ENCODE results near the gene PSMD14. TPM values are rescaled to one million over a fixed set of nuclear protein-coding genes. Genes with fewer than 3 reads are reported as not detected.

PSMD14 gene
- total RNA-seq, 1 donor from 2014 or later, result 78.4 TPM

DNA sequence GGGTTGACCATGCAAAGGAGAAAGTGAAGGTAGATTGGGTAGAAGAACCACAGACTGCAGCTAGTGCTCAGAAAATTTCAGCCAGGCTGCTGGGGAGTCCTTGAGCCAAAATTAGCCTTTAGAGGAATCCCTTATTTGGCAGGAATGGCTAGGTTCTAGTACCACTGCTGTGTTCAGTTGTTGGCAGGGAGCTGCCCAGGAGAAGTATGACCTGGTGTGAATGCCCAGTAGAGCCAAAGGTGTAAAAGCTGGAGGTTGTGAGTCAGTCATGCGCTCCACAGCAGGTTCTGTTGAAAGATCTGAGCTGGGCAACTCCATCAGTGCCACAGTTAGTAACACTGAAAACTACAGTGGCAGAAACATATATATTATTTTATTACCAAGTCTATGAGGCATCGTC lies 71.5 kb downstream of the PSMD14 start:
- intact Hi-C loops (cut with micrococcal nuclease), result loop anchor here (10.0 kb wide), 1 partner anchor 135 kb away; no protein-coding TSS in a partner anchor

DNA sequence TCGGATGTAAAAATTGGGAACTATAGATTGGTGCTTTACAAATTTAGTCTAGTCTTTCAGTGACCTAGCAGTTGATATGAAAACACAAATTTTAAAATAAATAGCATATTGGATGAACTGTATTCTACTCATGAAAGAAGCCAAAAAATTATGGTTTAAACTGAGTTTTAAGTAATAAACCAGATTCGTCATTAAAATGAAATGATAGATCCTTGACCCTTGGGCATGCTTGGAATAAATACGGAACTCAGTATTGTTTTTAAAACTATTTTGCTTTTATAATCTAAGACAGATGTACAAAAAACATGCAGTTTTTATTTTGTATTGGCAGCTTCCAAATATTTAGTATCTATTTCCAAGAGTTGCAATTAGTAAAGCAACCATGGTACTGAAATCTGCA lies 73.3 kb downstream of the PSMD14 start:
- intact Hi-C loops (cut with micrococcal nuclease), result loop anchor here (10.0 kb wide), 1 partner anchor 137 kb away; no protein-coding TSS in a partner anchor

- intact Hi-C loops (cut with micrococcal nuclease), result loop anchor here (10.0 kb wide), 1 partner anchor 138 kb away; no protein-coding TSS in a partner anchor
Measured at GRCh38 chr2:161382747-161383146, 74.5 kb downstream of the PSMD14 start.

GRCh38 chr2:161384864-161385263 lies 76.6 kb downstream of the PSMD14 start:
- intact Hi-C loops (cut with micrococcal nuclease), result loop anchor here (1.0 to 10.0 kb wide), 3 partner anchors 77 to 308 kb away; partner anchors contain the start of gene PSMD14

- intact Hi-C loops (cut with micrococcal nuclease), result loop anchor here (5.0 to 10.0 kb wide), 2 partner anchors 142 to 309 kb away; no protein-coding TSS in a partner anchor
Measured at GRCh38 chr2:161386228-161386824, 78.1 kb downstream of the PSMD14 start.

DNA sequence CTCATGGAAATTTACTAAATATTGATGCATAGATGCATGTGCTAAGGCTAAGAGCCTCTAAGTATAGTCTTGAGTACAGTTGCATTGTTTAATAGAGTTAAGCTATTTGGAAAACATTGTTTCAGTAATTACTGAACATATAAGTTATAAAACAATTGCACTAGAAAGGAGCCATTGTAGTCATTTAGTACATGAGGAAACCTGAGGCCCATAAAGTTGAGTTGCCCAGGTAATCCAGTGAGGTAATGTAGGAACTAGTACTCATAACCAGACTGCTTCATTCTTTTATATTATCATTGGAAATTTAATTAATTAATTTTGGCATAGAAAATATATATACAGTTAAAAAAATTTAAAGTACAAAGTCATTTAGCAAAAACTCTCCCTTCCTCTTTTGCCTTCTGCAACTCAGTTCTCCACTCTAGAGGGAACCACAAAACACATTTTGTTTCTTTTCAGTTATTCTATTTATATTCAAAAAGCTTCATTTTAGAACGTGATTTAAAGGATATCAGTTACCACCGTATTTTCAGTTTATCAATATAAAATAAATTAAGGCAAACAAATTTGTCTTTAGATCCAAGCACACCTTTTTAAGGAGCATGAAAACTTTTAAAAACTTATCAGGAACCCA lies 80.0 kb downstream of the PSMD14 start:
- intact Hi-C loops (cut with micrococcal nuclease), result loop anchor here (5.0 to 10.0 kb wide), 2 partner anchors 143 to 311 kb away; no protein-coding TSS in a partner anchor

DNA sequence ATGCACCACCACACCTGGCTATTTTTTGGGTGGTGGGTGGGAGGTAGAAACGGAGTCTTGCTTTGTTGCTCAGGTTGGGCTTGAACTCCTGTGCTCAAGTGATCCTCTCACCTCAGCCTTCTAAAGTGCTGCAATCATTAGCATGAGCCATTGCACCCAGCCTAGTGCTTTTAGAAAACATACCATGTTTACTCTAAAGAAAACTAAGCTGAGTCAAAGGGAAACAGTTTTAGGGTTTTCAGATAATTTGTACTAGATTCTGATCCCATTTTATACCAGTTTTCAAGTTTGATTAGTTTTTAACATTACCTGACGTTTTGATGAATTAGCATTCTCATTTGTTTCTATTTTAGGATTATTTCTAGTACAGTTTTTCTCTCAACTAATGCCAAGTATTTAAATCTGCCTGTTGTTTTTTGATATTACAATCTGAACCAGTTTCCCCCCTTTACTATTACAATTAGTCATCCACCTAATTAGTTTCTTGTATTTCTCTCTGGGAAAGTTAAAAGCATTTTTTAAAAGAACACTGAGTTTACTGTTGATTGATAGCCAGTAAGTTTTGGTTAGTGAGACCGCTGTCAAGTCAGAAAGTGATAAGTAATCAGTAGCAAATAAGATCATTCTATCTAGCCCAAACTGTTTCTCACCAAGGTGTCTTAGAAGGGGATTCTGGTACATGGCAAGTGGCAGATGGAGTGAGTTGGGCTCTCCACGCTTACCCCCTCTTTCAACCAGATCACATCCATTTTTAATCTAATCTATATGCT lies 83.7 kb downstream of the PSMD14 start:
- intact Hi-C loops (cut with micrococcal nuclease), result no loop called here

- intact Hi-C loops (cut with micrococcal nuclease), result no loop called here
Measured at GRCh38 chr2:161400076-161400475, 91.9 kb downstream of the PSMD14 start.

GRCh38 chr2:161402297-161402696 lies 94.1 kb downstream of the PSMD14 start:
- intact Hi-C loops (cut with micrococcal nuclease), result no loop called here

GRCh38 chr2:161406316-161406715 lies 98.1 kb downstream of the PSMD14 start:
- intact Hi-C loops (cut with micrococcal nuclease), result no loop called here

DNA sequence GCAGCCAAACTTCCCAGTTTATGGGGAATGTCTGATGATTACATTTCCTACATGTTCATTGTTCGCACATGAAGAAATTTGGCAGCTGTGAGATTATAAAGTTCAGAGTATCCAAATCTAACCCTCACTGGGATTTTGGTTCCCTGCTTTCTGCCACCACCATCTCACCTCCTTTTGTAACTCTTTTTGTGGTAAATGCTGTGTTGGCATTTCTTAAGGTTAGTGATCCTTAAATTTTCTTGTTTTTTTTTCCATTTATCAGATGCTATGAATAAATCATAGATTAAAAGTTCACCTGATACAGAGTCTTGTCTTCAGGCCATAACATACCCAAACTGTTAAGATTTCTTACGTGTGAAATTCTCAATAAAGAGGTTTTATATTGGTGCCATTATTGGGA lies 99.4 kb downstream of the PSMD14 start:
- intact Hi-C loops (cut with micrococcal nuclease), result no loop called here

- intact Hi-C loops (cut with micrococcal nuclease), result no loop called here
Measured at GRCh38 chr2:161409308-161409907, 101.2 kb downstream of the PSMD14 start.

DNA sequence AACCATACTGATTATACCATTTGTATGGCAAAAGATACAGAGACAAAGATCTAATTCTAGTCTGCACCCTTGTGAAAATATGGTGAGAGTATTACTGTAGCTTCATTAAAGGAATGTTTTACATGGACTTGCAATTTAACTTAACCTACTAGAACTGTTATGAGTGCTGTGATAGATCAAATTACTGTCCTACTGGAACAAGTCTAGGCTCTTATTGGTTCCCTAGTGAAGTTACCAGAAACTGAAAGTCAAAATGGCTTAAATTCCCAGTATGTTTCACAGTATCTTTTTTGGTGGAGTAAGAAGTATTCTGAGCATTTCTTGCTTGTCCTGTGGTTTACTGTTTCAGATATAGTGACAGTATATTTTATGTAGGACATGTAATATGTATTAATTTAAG lies 104.1 kb downstream of the PSMD14 start:
- intact Hi-C loops (cut with micrococcal nuclease), result no loop called here

DNA sequence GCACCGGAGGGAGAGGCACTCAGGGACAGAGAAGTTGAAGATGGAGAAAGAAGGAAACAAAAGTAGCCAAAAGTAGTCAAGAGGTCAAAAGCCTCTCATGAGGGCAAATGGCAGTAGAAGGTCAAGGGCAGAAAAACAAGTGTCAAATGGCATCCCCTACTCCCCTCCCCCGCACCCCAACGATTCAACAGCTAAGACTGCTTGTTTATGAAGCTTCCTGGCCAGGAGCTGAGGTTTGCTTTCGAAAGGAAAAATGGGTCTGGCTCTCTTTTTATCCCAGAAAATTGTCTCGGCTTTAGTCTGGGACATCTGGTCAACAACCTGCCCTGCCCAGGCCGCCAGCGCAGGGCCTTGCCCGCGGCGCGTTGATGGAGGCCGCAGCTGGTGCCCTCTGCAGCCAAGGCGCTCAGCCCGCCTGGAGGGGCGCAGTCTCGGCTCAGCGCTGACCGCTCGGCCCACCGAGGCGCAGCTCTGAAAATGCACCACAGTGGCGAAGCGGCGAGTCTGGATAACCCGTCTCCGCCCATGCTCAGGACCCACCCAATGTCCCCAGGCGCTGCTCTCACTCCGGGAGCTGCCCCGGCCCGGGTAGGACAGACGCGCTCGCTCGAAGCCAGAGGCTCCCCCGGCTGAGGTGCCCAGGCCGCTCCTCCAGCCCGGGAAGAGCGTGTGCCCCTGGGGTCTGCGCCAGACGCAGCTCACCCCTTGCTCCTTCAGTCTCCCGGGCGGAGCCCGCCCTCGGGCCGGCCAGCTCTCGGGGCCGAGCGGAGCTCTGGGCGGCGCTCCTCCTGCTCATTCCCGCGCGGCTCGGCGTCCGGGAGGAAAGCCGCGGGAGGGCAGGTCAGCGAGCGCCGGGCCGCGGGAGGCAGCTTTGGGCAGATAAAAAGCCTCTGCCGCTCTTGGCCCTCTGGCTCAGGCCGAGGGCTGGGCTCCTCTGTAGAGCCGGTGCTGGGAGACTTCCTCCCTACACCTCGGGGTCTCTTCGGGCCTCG lies 106.1 kb downstream of the PSMD14 start:
- intact Hi-C loops (cut with micrococcal nuclease), result loop anchor here (2.0 kb wide), 1 partner anchor 106 kb away; the partner anchor contains the start of gene PSMD14

- intact Hi-C loops (cut with micrococcal nuclease), result loop anchor here (2.0 kb wide), 1 partner anchor 107 kb away; the partner anchor contains the start of gene PSMD14
Measured at GRCh38 chr2:161415034-161415986, 107.1 kb downstream of the PSMD14 start.

DNA sequence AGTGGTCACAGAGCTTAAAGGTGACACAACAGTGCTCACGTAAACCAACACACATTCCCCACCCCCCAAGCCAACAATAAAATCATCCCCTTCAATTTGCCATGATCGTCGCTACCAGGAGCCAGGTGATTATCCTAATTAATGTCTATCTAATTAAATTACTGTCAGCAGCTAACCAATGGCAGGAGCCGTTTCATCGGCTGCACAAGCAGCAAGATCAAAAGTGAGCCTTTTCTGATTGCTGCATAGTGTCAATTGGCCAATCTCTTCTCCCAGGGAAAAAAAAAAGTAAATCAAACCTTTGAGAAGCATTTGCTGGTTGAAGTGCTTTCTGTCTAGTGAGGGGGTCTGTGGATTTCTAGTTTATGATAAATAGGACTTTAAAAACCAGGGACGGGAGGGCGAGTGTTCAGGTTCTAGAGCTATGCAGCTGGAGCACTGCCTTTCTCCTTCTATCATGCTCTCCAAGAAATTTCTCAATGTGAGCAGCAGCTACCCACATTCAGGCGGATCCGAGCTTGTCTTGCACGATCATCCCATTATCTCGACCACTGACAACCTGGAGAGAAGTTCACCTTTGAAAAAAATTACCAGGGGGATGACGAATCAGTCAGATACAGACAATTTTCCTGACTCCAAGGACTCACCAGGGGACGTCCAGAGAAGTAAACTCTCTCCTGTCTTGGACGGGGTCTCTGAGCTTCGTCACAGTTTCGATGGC lies 107.9 kb downstream of the PSMD14 start, which contains the start of gene TBR1:
TBR1 (plus strand) TSS at position 311 of the 721 bp plus-strand sequence; CDS start at position 425, 114 bp downstream.
- intact Hi-C loops (cut with micrococcal nuclease), result loop anchor here (1.0 to 2.0 kb wide), 2 partner anchors 11 to 107 kb away; partner anchors contain the start of gene PSMD14

DNA sequence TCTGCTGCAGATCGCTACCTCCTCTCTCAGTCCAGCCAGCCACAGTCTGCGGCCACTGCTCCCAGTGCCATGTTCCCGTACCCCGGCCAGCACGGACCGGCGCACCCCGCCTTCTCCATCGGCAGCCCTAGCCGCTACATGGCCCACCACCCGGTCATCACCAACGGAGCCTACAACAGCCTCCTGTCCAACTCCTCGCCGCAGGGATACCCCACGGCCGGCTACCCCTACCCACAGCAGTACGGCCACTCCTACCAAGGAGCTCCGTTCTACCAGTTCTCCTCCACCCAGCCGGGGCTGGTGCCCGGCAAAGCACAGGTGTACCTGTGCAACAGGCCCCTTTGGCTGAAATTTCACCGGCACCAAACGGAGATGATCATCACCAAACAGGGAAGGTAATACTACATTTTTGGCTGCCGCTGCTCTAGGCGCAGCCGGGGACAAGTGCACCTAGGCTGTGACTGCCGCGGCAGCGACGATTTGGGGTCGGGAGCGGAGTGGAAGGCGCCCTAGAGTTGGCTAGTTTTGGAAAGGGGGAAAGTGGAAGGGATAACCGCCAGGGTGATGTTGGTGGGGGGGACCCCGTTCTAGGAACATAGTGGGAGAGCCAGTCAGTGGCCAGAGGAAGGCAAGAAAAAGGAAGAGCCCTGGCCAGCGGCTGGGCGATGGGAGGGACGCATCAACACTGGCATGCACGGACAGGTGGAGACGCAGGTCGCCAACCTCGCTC lies 108.6 kb downstream of the PSMD14 start:
- intact Hi-C loops (cut with micrococcal nuclease), result loop anchor here (1.0 kb wide), 1 partner anchor 10 kb away; no protein-coding TSS in a partner anchor
